GM20000 (cell line): ENCODE results near the gene IRS2.

Experiments used
- DNase-seq: peaks from one replicate; pipeline ENCODE4 v3.0.0; 2012; ENCODE audit warnings: low spot score
- CTCF ChIP-seq: IDR thresholded peaks from 2 replicates; pipeline ENCODE4 v1.5.1; 2012; ENCODE audit warnings: mild to moderate bottlenecking, control low read depth; ENCODE audit errors: extremely low read depth, missing control alignments

The IRS2 gene

GRCh38 chr13:109787135-109787954 is 962 bp upstream of the IRS2 start:
- peak; percentile 31 for DNase-seq
- TF ChIP-seq CTCF, result no peak

- no peak for TF ChIP-seq CTCF
- DNase-seq, result no peak
These were observed 412 bp downstream of the IRS2 start for GRCh38 chr13:109785892-109786450.

- TF ChIP-seq CTCF, result no peak
- peak; percentile 40 for DNase-seq
These were observed 1.1 kb downstream of the IRS2 start for GRCh38 chr13:109785141-109785891.

DNA sequence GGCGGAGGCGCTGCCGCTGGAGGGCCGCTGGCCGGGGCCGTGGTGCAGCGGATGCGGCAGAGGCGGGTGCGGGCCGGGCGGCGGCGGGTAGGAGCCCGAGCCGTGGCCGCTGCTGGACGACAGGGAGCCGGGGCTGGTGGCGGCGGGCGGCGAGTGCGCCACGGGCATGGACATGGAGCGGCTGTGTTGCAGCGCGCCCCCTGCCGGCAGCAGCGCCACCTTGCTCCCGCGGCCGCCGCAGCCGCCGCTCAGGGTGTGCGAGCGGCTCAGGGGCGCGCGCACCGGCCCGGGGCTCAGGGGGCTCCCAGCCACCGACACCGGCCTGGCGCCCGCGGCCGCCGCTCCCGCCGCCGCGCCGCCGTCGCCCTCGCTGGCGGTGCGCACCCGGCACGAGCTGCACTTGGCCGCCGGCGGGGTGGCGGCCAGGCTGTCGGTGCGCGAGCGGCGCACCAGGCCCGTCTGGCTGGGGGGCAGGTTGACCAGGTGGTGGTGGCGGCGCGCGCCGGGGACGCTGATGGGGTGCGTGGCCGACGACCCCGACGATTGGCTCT is 1.7 kb downstream of the IRS2 start:
- DNase-seq, result peak; percentile 61
- no peak for TF ChIP-seq CTCF

DNA sequence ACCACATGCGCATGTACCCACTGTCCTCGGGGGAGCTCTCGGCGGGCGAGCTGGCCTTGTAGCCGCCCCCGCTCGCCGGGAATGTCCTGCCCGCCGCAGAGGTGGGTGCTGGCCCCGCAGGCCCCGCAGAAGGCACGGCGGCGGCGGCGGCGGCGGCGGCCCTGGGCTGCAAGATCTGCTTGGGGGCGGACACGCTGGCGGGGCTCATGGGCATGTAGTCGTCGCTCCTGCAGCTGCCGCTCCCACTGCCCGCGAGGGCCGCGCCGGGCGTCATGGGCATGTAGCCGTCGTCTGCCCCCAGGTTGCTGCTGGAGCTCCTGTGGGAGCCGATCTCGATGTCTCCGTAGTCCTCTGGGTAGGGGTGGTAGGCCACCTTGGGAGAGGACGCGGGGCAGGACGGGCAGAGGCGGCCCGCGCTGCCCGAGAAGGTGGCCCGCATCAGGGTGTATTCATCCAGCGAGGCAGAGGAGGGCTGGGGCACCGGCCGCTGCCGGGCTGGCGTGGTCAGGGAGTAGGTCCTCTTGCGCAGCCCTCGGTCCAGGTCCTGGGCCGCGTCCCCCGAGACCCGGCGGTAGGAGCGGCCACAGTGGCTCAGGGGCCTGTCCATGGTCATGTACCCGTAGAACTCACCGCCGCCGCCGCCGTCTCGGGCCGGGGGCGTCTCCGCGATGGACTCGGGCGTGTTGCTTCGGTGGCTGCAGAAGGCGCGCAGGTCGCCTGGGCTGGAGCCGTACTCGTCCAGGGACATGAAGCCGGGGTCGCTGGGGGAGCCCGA is 2.4 kb downstream of the IRS2 start:
- DNase-seq, result peak; percentile 30

DNA sequence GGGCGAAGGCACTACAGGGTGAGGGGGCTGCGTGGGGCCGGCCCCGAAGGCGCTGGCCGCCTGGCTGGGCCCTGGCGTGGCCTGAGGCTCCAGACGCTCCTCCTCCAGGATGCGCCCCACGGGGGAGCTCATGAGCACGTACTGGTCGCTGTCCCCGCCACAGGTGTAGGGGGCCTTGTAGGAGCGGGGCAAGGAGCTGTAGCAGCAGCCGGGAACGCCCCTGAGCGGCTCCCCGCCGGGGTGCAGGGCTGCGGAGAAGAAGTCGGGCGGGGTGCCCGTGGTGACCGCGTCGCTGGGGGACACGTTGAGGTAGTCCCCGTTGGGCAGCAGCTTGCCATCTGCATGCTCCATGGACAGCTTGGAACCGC is 3.0 kb downstream of the IRS2 start:
- DNase-seq, result peak; percentile 31

More for the DNA sequence above, 2.4 kb downstream of the IRS2 start:
- TF ChIP-seq CTCF, result no peak

More for the DNA sequence above, 3.0 kb downstream of the IRS2 start:
- no peak for TF ChIP-seq CTCF
